Right cardiac atrium (tissue), 5 donors: ENCODE data around the gene USP6NL. TPM values are rescaled to one million over a fixed set of nuclear protein-coding genes. Genes with fewer than 3 reads are reported as not detected.
"Not testable (repeated sequence)": the region's sequence is repeated elsewhere in the genome, so short reads cannot be mapped to it uniquely, and the experiment has no call there.

Source experiments
- ATAC-seq, 2 donors: fragments of 200-7000 bp; cut with Tn5 transposase; one replicate each; pipeline versions ENCODE4 v1.8.0 to v1.9.1; 2020; ENCODE audit warnings: moderate library complexity in 2 of 2, mild to moderate bottlenecking in 1 of 2
- DNase-seq, 3 donors: peaks; one replicate each; pipeline ENCODE4 v3.0.0-alpha.2; 2020
- H3K27ac ChIP-seq: one replicate; pipeline ENCODE4 v1.5.1; 2013; ENCODE audit warnings: mild to moderate bottlenecking, low read length, control low read depth, moderate library complexity
- H3K27me3 ChIP-seq: one replicate; pipeline ENCODE4 v1.6.1; 2013; ENCODE audit not compliant: control insufficient read depth, insufficient read depth
- H3K4me1 ChIP-seq: one replicate; pipeline ENCODE4 v1.6.1; 2013; ENCODE audit warnings: low read length; ENCODE audit not compliant: control insufficient read depth, insufficient read depth
- H3K4me3 ChIP-seq: one replicate; pipeline ENCODE4 v1.5.1; 2013; ENCODE audit warnings: low read length, control low read depth
- H3K9me3 ChIP-seq: one replicate; pipeline ENCODE4 v1.6.1; 2013; ENCODE audit warnings: low read length; ENCODE audit not compliant: control insufficient read depth
- WGBS: extraction: QIAGEN DNeasy Blood & Tissue Kit; methylation state at CpG from one replicate; pipeline ENCODE4 v1.1.7; 2013; 5-methylcytosine and 5-hydroxymethylcytosine counted together
- intact Hi-C, 4 donors: fragments of 100-400 bp; cut with DNase I; formaldehyde crosslinking; loops; one replicate each; pipeline versions ENCODE4 v1.11.0 to v1.14.0; 2022 to 2023
- polyA plus RNA-seq: library from polyadenylated mRNA; stranded (reverse); fragments of 200-250 nt; gene quantifications from one replicate; pipeline ENCODE4 v1.2.3, GENCODE V29; 2013
- total RNA-seq, 4 donors: library from RNA; stranded (reverse); fragmentation: NEBNext Ultra II Directional; extraction: Animal tissue kit (Norgen Biotek cat#: 25700); gene quantifications; one replicate each; pipeline ENCODE4 v1.2.1, GENCODE V29; 2021
- donor health status: healthy with polysubstance abuse.
- donor health status: DM: no; HTN: yes; CAD: no.
- donor health status: DM: no; HTN: no; CAD: no.
- donor health status: DM: no; HTN: yes; CAD: no; lungs with severe emphysema.
- donor health status: DM: yes; HTN: yes; CAD: no.

USP6NL gene
- total and polyA plus RNA-seq, 5 donors: 3.9 to 12.5 (median 8.8) TPM

DNA sequence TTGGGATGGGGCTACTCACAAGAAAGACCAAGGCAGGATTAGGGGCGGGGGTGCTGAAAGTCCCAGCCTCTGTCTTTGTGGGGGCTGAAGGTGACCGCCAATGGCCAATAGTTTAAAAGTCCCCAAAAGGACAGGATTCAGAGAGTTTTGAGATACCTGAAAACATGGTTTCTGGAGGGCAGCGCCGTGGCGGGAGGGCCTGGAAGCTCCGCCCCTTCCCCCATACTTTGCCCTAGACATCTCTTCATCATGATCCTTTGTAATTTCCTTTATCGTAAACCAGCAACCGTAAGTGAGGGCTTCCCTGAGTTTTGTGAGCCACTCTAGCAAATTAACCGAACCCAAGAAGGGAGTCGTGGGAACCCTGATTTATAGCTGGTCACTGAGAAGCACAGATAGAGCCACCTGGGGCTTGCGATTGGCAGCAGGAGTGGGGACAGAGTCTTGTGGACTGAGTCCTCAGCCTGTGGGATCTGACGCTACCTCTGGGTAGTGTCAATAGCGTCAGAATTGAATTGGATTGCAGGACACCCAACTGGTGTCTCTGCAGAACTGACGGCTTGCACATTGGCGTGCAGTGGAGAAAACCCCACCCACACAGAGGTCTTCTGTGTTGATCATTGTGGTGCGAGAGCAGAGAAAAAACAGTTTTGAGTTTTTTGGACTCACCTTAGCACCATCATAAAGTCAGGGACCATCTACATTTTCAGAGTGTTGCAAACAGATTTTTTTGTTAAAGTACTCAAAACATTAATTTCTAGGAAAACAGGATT lies 169.3 kb downstream of the USP6NL start:
- intact Hi-C loops: no loop called here
- ATAC-seq (no peak), DNase-seq (no peak)
- Histone ChIP-seq H3K27me3 (no peaks in the 10 kb centered on the region), H3K9me3 (no peaks in the 10 kb centered on the region), H3K4me3 (no peak overlapping the region), H3K27ac (no peak overlapping the region), H3K4me1 (no peaks in the 10 kb centered on the region)
- 91% methylated on average over 16 of the region's 16 CpGs for WGBS

- ATAC-seq (no peak), DNase-seq (no peak)
- WGBS: 91% methylated on average over 16 of the region's 16 CpGs
- Histone ChIP-seq H3K9me3 (no peaks in the 10 kb centered on the region), H3K4me3 (no peak overlapping the region), H3K4me1 (no peaks in the 10 kb centered on the region), H3K27ac (no peak overlapping the region), H3K27me3 (no peaks in the 10 kb centered on the region)
- intact Hi-C loops: no loop called here
These were observed 170.3 kb downstream of the USP6NL start for GRCh38 chr10:11441151-11441535.

DNA sequence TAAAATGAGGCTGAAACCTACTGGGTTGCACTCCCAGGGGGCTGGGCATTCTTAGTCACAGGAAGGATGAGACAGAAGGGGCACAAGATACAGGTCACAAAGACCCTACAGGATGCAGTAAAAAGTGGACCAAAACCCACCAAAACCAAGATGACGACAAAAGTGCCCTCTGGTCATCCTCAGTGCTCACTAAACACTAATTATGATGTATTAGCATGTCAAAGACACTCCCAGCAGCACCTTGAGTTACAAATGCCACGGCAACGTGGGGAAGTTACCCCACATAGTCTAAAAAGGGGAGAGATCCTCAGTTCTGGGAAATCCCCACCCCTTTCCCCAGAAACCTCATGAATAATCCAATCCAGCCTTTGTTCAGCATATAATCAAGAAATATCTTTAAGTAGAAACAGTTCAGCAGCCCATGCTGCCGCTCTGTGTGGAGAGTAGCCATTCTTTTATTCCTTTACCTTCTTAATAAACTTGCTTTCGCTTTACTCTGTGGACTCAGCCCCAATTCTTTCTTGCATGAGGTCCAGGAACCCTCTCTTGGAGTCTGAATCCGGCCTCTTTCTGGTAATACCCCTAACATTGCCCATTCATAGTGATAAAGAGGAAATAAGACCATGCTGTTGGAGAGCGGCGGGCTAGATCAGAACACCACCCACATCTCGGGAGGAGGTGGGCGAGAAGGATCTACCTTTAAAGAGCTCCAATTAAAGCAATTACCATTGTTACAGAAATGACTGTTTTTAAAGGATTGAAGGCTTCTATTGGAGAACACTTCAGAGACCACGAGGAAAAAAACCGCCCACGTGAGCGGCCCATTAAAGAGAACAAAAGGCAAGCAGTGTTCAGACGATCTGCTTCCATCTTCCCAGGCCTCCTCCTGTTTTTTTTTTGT lies 170.9 kb downstream of the USP6NL start:
- no peak for DNase-seq
- intact Hi-C loops: no loop called here

DNA sequence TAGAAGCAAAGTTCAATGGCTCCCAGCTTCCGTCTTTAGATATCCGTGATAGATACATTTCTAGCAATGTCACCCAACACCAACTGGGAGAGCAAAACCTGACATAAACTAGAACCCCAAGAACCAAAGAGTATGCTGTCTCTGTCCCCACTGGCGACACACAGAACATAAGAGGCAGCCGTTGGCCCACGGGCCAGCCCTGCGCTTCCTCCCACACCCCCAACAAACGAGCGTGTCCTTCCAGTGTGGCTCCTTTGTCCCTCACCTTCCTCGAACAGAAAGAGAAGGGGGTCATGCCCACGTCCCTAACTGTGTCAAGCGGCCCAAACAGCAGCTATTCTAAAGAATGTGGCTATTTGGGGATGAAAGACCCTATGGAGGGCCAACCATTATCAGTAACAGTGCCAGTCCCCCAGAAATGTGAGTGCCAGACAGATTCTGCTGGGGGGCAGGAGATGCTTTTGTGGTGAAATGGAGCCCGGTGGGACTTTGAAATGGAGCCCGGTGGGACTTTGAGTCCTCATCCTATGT lies 171.9 kb downstream of the USP6NL start:
- no peaks in the 10 kb centered on the region for H3K9me3 ChIP-seq
- no peak overlapping the region for H3K27ac ChIP-seq
- H3K4me1 ChIP-seq: no peaks in the 10 kb centered on the region
- intact Hi-C loops: no loop called here
- no peak for DNase-seq
- H3K27me3 ChIP-seq: no peaks in the 10 kb centered on the region
- no peak for ATAC-seq
- 88% methylated on average over 13 of the region's 13 CpGs for WGBS
- H3K4me3 ChIP-seq: no peak overlapping the region

More for the DNA sequence above, 170.9 kb downstream of the USP6NL start:
- 79% methylated on average over 15 of the region's 15 CpGs for WGBS
- no peak for ATAC-seq
- H3K27me3 ChIP-seq: no peaks in the 10 kb centered on the region
- H3K4me1 ChIP-seq: no peaks in the 10 kb centered on the region
- H3K4me3 ChIP-seq: no peak overlapping the region
- H3K9me3 ChIP-seq: no peaks in the 10 kb centered on the region
- H3K27ac ChIP-seq: no peak overlapping the region

- H3K9me3 ChIP-seq: no peaks in the 10 kb centered on the region
- 81% methylated on average over 26 of the region's 26 CpGs for WGBS
- no peaks in the 10 kb centered on the region for H3K4me1 ChIP-seq
- H3K4me3 ChIP-seq: no peak overlapping the region
- no peaks in the 10 kb centered on the region for H3K27me3 ChIP-seq
- intact Hi-C loops: no loop called here
- no peak overlapping the region for H3K27ac ChIP-seq
- DNase-seq: peak in 1 of 3 donors; percentile 57
- ATAC-seq: peak in 1 of 2 donors; percentile 40
These were observed 173.9 kb downstream of the USP6NL start for GRCh38 chr10:11437391-11438142.

DNA sequence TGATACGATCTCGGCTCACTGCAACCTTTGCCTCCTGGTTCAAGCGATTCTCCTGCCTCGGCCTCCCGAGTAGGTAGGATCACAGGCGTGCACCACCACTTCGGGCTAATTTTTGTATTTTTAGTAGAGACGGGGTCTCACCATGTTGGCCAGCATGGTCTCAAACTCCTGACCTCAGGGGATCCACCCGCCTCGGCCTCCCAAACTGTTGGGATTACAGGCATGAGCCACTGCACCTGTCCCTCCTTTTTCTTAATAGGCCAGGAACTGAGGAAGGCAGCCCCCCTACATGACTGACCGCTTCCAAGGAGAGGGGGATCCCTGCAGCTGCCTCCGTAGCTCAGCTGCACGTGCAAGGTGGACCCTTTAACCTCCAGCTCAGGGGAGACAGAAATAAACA lies 175.0 kb downstream of the USP6NL start:
- WGBS: 93% methylated on average over 13 of the region's 13 CpGs
- not testable (repeated sequence) for H3K27me3 ChIP-seq

GRCh38 chr10:11435581-11435981 lies 175.9 kb downstream of the USP6NL start:
- 47% methylated on average over 9 of the region's 9 CpGs for WGBS
- no peak overlapping the region for H3K4me3 ChIP-seq
- no peaks in the 10 kb centered on the region for H3K27me3 ChIP-seq
- ATAC-seq: no peak
- no peak overlapping the region for H3K27ac ChIP-seq
- intact Hi-C loops: no loop called here
- no peaks in the 10 kb centered on the region for H3K9me3 ChIP-seq
- H3K4me1 ChIP-seq: no peaks in the 10 kb centered on the region
- DNase-seq: no peak

More for the DNA sequence above, 175.0 kb downstream of the USP6NL start:
- intact Hi-C loops, H3K4me3 ChIP-seq, H3K27ac ChIP-seq, ATAC-seq, H3K9me3 ChIP-seq, H3K4me1 ChIP-seq, DNase-seq: not testable (repeated sequence)

GRCh38 chr10:11434324-11434723 lies 177.1 kb downstream of the USP6NL start:
- no peak overlapping the region for H3K27ac ChIP-seq
- ATAC-seq: no peak
- H3K4me1 ChIP-seq: no peaks in the 10 kb centered on the region
- DNase-seq: no peak
- 53% methylated on average over 2 of the region's 2 CpGs for WGBS
- H3K9me3 ChIP-seq: no peaks in the 10 kb centered on the region
- no peak overlapping the region for H3K4me3 ChIP-seq
- H3K27me3 ChIP-seq: no peaks in the 10 kb centered on the region
- intact Hi-C loops: no loop called here

- WGBS: 86% methylated on average over 11 of the region's 11 CpGs
- H3K4me3 ChIP-seq: no peak overlapping the region
- no peaks in the 10 kb centered on the region for H3K27me3 ChIP-seq
- no peak overlapping the region for H3K27ac ChIP-seq
- intact Hi-C loops: no loop called here
- no peaks in the 10 kb centered on the region for H3K4me1 ChIP-seq
- no peak for ATAC-seq
- DNase-seq: no peak
- H3K9me3 ChIP-seq: no peaks in the 10 kb centered on the region
These were observed 177.8 kb downstream of the USP6NL start for GRCh38 chr10:11433657-11434056.

GRCh38 chr10:11431216-11431555 lies 180.3 kb downstream of the USP6NL start:
- no peak for ATAC-seq
- no peaks in the 10 kb centered on the region for H3K27me3 ChIP-seq
- no peak overlapping the region for H3K4me3 ChIP-seq
- no peak overlapping the region for H3K27ac ChIP-seq
- H3K9me3 ChIP-seq: no peaks in the 10 kb centered on the region
- DNase-seq: no peak
- no peaks in the 10 kb centered on the region for H3K4me1 ChIP-seq
- WGBS: 79% methylated on average over 4 of the region's 4 CpGs
- intact Hi-C loops: no loop called here
